ENCODE results near the gene ZNF366.
A peak's percentile ranks its signal among the peaks of the same experiment; 100 is the strongest.

Gene ZNF366, protein sequence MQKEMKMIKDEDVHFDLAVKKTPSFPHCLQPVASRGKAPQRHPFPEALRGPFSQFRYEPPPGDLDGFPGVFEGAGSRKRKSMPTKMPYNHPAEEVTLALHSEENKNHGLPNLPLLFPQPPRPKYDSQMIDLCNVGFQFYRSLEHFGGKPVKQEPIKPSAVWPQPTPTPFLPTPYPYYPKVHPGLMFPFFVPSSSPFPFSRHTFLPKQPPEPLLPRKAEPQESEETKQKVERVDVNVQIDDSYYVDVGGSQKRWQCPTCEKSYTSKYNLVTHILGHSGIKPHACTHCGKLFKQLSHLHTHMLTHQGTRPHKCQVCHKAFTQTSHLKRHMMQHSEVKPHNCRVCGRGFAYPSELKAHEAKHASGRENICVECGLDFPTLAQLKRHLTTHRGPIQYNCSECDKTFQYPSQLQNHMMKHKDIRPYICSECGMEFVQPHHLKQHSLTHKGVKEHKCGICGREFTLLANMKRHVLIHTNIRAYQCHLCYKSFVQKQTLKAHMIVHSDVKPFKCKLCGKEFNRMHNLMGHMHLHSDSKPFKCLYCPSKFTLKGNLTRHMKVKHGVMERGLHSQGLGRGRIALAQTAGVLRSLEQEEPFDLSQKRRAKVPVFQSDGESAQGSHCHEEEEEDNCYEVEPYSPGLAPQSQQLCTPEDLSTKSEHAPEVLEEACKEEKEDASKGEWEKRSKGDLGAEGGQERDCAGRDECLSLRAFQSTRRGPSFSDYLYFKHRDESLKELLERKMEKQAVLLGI

DNA sequence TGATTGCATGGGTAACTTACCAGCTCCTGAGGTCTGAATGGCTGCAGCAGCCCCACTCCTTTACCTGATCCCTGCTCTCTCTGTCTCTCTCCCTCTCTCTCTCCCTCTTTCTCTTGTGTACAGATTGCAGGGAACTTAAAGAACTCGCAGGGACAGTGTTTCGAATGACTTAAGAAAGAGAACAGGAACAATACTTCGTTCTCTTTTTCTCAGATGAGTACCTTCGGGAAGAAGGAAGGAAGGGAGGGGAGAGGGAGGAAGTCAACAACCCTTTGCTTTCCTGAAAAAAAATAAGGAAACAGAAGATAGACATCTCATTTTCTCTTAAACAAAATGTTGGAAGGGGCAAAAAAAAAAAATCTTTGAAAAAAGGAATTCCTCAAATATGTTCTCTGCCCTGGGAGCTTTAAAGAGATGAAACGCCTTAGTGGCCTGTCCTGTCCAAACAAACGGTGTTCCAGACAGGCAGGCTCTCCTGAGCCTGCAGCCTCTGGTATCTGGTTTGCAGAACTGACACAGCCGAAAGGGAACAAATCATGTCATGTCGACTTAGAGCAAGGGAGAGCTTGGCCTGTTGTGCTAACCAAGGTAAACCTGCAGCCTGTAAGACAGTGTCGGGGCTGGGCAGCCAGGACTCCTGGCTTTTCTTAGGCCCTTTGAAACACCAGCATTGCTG, at the start of gene ZNF366:
TSS of gene ZNF366 (minus strand) at position 180 of the 676 bp plus-strand sequence. CDS start 45,914 bp downstream, outside the sequence.
- peak; percentile 64 for DNase-seq (ENCODE audit: low read depth)

DNA sequence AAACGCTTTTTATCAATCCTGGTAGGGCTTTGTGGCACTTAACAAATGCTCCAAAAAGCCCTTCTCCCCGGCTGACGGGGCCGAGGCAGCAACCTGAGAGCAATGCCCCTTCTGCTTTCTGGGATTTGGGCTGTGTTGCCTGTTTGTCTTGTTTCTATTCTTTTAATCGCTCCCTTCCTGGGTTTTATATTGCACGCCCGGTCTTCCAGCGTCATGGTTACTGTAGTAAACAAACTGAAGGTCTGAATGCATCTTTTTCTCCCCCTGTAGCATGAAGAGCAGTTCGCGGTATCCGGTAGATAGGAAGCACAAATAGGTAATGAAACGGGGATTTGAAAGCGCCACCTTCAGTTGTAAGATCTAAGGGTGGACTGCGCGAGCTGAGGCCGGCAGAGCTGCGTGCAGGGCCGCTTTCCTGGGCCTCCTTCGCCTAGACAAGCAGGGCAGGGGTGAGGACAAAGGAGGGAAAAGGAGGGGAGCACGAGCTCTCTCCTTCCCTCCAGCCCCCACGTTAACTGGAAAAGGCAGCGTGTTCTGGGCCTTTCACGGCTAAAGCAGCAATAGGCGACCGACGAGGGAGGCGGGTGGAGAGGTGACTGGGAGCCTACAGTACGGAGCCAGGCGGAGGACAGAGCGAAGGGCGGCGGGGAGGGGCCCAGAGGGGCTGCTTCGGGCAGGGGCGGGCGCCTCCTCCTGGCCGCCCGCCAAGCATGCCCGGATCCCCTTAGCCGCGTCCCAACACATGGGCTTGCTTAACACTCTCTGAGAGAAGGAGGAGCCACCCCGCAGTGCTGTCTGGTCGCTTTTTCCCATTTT, 49.3 kb upstream of the ZNF366 start:
- DNase-seq (ENCODE audit: low read depth), result peak; percentile 67

DNA sequence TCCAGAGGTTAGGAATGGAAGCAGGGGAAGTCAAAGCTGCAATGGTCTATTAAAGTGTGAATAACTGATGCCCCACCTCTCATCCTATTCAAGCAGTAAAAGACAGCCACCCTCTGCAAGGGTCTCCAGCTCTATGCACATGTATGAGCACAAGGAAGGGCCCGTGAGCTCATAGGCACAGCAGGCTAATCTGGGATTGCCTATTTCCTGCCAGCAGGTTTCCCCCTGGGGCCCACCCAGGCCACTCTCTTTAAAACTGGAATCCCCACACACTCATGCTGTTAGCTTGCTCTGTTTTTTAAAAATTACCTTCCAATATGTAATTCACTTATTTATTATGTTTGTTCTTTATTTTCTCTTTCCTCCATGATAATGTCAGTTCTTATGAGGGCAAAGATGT, 48.7 kb upstream of the ZNF366 start:
- DNase-seq (ENCODE audit: low read depth), result no peak

DNA sequence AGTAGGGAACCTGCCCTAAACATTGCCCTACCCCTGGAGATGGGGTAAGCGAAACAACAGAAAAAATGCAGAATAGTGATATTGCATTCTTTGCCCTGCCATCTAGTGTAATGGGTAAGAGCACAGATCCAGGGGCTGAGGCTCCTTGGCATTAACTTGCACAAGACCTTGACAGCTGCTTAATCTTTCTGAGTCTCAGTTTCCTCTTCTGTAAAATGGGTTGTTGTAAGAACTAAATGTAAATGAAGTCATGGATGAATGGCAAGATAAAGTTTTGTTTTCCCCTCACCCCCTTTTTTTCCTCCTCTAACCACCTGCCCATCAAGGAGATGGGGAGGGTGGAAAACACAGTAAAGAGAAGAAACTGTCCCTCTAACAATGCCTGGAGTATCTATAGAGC, 47.7 kb upstream of the ZNF366 start:
- DNase-seq (ENCODE audit: low read depth), result no peak

DNA sequence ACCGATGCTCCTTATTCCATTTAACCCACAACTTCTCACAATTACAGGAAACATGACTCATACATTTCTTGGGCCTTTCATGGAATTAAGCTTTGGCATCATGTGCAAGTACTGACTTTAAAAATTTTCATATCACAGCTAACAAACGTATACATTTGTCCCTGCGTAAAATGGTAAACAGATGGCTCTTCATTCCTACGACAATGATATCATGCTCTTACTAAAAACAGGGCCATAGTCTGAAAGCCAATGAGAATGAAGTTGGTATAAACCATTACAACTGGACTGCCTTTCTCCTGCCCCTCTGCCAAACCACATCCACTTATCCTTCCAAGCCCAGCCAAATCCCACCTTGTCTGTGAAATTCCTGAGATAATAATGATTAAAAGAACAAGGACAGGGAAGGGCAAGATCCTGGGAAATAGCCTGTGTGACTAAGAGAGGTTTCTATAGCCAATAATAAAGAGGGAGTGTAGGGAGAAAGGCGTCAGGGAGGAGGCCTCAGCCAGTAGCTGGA, 44.9 kb upstream of the ZNF366 start:
- DNase-seq (ENCODE audit: low read depth), result peak; percentile 93

DNA sequence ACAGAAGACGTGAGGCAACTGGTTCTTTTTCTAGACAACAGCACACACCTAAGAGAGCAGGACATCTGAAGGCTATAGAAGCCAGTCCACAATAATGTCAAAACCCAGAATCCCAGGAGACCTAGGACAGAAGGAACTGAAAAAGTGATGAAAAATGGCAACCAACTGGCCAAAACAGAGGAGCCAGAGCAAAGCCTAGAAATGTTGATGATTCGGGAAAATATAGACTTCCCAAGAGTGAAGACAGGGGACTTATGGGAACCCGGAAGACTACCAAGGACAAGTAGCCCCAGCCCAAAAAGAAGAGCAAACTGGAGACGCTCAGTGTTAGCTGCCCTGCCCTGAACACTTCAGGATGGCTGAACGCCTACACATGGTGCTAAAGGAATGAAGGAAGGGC, 43.4 kb upstream of the ZNF366 start:
- no peak for DNase-seq (ENCODE audit: low read depth)

DNA sequence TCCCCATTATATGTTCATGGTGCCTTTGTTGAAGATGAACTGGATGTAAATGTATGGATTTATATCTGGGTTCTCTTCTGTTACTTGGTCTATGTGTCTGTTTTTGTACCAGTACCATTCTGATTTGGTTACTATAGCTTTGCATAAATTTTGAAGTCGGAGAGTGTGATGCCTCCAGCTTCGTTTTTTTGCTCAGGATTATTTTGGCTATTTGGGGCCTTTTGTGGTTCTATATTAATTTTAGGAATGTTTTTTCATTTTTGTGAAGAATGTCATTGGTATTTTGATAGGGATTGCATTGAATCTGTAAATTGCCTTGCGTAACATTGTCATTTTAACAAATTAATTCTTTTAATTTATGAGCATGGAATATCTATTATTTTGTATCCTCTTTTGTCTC, 36.6 kb upstream of the ZNF366 start:
- DNase-seq (ENCODE audit: low read depth), result no peak

DNA sequence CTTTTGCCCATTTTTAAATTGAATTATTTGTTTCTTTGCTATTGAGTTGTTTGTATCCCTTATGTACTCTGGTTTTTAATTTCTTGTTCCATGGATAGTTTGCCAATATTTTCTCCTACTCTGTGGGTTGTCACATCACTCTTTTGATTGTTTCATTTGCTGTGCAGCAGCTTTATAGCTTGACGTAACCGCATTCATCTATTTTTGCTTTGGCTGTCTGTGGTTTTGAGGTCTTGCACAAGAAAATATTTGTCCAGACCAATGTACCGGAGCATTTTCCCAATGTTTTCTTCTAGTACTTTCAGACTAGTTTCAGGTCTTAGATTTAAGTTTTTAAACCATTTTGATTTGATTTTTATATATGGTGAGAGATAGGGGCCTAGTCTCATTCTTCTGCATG, 36.2 kb upstream of the ZNF366 start:
- peak; percentile 93 for DNase-seq (ENCODE audit: low read depth)

DNA sequence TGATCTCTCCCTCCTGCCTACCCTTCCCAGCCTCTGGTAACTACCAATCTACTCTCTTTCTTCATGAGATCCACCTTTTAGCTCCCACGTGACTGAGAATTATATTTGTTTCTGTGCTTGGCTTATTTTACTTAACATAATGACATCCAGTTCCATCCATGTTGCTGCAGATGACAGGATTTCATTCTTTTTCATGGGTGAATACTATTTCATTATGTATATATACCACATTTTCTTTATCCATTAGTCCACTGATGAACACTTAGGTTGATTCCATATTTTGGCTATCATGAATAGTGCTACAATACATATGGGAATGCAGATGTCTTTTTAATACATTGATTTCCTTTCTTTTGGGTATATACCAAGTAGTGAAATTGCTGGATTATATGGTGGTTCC, 35.5 kb upstream of the ZNF366 start:
- no peak for DNase-seq (ENCODE audit: low read depth)

DNA sequence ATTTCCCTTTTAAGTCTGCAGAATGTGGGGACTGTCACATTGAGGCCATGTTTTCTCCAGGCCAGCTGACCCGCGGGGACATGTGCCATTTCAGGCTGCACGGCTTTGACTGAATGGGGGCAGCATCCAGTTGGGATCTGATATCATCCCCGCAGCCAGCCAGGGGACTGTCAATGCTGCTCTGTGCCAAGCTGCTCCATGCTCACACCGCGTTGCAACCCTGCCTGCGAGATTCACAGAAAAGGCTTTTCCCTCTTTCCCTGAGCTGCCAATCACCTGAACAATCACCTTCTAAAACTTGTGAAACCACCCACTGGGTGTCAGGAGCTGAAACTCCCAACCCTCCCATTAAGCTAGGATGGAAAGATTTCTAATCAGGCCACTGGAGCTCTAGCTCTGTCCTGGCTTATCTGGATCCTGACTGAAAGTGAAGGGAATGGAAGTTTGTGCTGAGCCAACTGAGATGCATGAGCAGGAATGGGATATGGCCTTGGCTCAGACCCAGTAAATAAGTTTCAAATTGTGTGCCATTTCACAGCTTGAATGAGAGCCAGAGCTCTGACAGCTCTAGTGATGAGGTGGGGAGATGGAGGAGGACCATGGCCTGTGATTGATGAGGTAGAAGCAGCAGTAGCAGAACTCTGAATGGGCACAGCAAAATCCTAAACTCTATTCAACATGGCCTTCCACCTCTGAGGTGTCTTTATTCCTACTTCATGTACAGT, 34.5 kb upstream of the ZNF366 start:
- DNase-seq (ENCODE audit: low read depth), result no peak

DNA sequence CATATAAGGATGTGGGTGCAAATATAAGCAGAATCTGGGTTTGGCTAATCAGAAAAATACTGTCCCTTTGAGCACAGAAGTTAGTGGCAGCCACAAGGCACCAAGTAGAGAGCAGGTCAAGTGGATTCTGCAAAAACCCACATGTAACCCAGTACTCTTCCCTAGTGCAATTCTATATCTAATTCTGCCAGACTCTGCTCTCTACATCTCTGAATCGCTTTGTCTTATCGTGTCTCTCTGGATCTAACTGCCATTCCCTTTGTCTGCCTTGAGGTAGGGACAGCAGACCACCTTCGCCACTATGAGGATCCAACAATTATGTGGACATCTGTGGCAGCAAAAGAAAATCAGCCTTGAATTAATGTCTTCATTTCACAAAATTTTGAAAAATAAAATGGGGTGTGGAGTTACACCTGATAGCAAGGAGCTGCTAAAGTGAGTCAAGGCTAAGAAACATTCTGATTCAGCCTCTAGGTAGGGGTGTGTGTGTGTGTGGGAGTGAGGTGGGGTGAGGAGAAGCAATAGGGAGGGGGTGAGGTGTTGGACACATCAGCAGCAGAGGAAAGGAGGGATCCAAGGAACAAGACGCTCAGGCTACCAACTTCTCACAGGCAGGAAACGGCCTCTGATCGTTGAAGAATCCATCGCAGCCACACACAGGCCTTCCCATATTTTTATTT, 33.7 kb upstream of the ZNF366 start:
- no peak for DNase-seq (ENCODE audit: low read depth)

DNA sequence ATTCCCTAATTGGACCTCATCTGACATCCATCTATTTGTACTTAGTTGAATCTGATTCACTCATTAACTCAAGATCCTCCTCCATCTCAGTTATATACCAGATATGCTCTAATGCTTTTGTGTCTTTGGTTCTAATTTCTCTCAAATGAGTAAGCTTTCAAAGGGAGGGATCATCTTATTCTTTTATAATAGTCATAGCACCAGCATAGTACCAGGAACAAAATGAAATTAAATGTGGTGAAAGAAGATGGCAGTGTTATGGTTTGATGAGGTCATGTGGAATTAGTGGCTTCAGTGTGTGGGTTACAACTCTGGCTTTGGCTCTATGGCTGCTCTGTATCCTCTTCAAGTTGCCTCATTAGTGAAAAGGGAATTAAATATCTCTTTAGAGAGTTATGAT, 32.5 kb upstream of the ZNF366 start:
- DNase-seq (ENCODE audit: low read depth), result no peak

DNA sequence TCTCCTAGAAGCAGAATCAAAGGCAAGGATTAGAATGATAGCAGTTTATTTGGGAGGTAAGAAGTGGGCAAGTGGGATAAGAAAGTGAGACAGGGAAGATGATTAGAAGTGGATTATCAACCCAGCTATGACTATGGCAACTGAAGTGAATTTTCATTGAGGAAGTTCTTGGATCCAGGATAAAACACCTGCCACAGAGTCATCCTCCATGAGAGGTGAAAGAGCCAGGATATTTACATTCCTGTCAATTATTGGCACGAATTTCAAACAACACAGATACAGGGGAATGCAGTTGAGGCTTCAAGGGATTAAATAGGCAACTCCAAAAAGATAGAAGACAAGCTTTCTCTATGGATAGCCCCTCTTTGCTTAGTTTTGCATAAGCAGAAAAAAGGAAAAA, 31.8 kb upstream of the ZNF366 start:
- DNase-seq (ENCODE audit: low read depth), result no peak

DNA sequence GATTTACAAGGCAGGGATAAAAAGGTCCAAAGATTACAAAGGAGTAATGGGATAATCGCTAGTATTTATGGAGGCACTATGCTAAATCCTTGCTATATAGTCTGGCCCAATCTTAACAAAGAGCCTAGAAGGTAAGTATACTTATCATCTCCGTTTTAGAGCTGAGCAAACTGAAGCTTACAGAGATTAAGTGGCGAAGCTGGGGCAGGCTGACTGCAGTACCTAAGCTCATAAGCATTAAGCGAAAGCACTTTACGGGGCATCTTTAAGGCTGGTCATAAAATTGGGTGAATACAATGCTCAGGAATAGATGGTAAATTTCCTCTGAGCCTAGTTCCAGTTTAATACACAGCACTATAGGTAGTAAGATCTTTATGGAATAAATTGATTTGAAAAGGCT, 30.0 kb upstream of the ZNF366 start:
- DNase-seq (ENCODE audit: low read depth), result no peak

DNA sequence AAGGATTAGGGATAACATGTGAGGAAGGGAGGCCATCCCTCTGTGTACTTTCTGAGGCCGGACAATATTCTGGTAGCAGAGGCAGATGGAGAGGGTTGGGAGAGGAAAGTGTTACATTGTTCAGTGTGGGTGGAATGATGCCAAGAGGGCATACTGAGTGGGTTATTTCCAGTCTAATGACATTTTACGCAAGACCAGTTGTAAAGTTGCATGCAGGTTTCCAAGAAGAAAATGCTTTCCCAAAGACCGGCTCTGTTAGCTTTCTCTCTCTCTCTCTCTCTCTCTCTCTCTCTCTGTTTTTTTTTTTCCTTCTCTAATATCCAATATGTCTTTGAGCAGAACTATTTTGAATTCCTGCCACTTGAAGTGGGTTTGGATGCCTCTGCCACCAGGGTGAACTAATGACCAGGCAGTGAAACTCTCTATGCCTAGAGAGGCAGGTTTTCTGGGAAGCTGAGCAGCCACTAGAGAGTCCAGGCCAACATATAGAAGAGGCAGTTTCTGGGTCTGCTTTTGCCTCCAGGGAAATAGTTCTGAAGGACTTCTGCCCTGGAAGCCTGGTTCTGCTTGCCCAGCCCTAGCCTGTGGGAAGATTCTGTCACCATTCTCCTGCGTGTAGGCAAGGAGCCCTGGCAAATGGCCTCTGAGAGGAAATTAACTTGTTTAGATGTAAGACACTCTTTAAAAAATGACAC, 24.4 kb upstream of the ZNF366 start:
- peak; percentile 40 for DNase-seq (ENCODE audit: low read depth)

DNA sequence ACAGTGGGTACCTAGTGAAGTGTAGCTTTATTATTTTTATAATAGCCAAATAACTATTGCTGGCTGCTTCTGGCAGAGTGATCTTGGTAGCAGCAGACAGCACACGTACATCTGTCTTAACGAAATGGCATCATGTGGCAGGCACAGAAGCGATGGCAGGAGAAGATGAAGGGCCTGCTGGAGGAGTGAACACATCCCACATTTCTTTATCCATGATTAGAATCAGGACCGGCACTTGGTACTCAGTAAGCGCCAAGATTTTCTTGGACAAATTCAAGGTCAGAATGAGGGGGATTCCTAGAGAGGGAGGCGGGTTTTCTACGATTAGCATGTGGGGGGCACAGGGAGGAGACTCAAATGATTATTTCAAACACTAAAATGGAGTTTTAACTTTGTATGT, 23.0 kb upstream of the ZNF366 start:
- no peak for DNase-seq (ENCODE audit: low read depth)

DNA sequence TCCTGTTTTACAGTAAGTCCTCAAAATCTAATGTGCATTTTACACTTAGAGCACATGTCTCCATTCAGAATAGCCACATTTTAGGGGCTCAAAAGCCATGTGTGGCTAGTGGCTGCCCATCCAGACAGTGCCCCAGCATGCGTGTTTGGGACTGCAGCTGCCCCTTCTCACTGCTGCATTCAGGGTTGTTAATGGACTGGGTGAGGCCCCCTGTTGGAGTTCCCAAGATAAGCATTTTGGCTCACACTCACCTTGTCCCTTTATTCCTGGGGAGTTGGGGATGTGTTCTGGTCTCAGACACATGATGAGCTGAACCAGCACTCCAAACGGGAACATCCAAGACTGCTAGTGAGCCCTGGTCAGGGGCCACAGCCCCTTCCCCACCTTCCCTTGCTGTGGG, 22.2 kb upstream of the ZNF366 start:
- DNase-seq (ENCODE audit: low read depth), result no peak

DNA sequence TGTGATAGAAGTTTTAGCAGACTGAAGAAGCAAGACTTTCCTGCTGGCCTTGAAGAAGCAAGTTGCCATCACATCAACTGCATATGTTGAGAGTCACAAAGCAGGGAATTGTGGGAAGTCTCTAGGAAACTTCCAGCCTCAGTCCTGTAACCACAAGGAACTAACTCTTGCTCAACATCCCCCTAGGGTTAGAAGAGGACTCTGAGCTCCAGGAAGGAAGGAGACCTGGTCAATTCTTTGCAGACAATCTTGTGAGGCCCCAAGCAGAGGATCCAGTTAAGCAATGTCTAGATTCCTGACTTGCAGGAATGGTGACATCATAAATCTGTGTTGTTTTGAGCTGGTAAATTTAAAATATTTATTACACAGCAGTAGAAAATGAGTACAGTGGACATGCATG, 18.6 kb upstream of the ZNF366 start:
- DNase-seq (ENCODE audit: low read depth), result peak; percentile 97

DNA sequence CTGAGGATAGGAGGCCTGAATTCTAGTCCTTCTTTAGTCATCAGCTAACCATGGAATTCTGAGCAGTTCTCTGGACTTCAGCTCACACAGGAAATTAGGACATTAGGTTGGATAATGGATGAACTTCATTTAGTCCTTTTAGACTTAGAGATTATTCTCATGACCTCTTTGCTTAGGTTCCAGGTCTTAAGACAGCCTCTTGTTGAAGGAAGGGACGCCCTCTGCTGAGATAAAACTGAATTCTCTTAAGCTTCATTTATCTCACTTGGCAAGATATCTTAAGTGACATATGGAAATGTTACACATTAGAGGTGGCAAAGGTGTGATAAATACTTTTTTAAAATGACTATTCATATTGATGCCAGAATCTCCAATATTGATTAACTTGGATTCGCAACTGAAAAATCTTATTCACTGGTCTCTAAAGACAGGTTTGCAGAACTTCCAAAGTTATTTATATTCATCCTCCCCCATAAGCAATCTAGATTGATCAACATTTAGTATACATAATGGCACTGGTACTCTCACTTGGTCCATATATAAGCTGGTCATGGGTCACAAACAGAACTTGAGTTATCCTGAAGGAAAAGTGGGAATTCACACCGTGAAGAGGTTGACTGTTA, 16.9 kb upstream of the ZNF366 start:
- peak; percentile 89 for DNase-seq (ENCODE audit: low read depth)

DNA sequence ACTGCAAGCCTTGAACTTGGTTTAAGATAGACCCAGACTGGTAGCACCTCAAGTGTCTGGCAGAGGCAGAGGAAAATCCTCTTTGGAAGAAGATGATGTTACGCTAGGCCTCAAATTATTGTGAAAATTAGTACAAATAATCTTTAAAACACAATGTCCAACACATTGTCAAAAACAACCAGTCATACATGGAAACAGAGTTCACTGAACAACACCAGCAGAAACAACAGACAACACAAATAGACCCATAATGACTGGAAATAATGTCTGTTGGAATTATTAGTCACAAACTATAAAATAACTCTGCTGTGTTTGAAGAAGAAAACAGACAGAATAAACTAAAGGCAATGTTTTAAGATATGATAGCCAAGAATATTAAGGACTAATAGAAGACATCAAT, 15.4 kb upstream of the ZNF366 start:
- no peak for DNase-seq (ENCODE audit: low read depth)

Measured in amniotic epithelial cell (primary cell).